ENCODE measurements around the gene UTP20.

Gene UTP20

DNA sequence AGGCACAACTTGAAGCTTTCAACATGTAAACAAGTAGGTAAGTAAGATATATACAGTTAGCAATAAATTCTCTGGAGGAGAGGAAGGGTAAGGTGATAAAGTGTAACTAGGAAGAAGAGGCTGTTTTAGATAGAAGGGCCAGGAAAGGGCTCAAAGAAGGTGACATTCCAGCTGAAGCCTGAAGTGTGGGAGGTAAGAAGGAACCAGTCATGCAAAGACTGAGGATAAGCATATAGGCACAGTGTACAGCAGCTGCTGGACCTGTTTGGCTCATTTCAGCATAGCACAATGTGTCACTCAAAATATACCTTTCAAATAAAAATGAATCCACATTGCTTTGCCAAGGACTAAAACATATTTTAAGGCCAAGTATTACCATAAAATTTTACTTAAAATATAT is 156.2 kb downstream of the UTP20 start:
- no peak for DNase-seq (ENCODE audit: low read depth, low spot score)

Data from astrocyte of the hippocampus (primary cell).